ENCODE data around the gene ZNF385C. TPM values are rescaled to one million over a fixed set of nuclear protein-coding genes. Genes with fewer than 3 reads are reported as not detected.
"Not testable (repeated sequence)": the region's sequence is repeated elsewhere in the genome, so short reads cannot be mapped to it uniquely, and the experiment has no call there.

ZNF385C gene
- total RNA-seq, 4 donors from 2014 or later, result not detected

DNA sequence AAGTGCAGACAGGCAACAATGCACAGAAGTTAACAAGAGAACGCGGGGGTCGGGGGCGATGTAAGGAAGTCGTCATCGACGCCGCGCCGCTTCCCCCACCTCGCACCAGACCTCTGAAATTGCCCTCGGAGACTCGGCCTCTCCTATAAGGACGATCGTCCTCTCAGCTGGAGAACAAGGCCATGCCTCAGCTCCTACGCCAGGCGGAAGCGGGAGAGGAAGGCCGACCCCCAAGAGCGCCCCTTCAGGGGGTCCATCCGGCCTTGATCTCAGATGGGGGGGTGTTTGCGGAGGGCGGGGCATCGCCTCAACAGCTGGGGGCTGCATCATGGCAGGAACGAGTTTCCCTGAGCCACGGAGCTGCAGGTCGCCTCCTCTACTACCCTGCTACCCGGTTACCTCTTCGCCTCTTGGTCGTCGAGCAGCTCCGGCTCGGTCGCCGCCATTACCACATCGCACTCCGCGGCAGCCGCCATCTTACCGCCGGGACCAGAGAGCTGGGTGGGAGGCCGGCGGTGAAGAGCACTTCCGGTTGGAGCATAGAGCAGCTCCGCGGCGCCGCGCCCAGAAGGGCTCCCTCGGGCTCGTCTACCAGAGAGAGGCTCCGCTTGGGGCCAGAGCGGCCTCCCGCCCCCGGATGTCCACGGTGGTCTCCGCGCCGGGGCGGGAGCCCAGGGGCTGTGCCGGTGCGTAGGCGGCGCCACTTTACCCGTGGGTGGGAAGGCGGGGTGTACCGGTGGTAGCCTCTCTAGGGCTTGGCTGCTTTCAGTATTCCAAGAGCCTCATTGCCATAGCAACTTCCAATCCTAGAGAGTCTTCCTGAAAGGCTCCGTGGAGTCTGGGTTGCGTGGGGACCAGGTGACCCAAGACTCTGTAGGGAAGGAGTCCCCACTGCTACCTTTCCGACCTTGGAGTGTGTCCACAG, 81.1 kb downstream of the ZNF385C start, which contains the start of gene DNAJC7:
DNAJC7 (minus strand) TSS at position 499 of the 925 bp plus-strand sequence; CDS start at position 476, 23 bp downstream.
- Histone ChIP-seq H3K4me1 (peaks cover 0 to 75% (median 43%) of the 10 kb centered on the region in 3 donors), H3K9me3 (no peaks in the 10 kb centered on the region), H3K27ac (peak within 1 kb of the TSS; percentile 81 to 95 (median 90)), H3K27me3 (no peaks in the 10 kb centered on the region), H3K36me3 (peaks cover 0 to 7% of the 10 kb centered on the region in 2 donors), H3K4me3 (peak within 1 kb of the TSS; percentile 83 to 87)
- TF ChIP-seq, protein P1, sequence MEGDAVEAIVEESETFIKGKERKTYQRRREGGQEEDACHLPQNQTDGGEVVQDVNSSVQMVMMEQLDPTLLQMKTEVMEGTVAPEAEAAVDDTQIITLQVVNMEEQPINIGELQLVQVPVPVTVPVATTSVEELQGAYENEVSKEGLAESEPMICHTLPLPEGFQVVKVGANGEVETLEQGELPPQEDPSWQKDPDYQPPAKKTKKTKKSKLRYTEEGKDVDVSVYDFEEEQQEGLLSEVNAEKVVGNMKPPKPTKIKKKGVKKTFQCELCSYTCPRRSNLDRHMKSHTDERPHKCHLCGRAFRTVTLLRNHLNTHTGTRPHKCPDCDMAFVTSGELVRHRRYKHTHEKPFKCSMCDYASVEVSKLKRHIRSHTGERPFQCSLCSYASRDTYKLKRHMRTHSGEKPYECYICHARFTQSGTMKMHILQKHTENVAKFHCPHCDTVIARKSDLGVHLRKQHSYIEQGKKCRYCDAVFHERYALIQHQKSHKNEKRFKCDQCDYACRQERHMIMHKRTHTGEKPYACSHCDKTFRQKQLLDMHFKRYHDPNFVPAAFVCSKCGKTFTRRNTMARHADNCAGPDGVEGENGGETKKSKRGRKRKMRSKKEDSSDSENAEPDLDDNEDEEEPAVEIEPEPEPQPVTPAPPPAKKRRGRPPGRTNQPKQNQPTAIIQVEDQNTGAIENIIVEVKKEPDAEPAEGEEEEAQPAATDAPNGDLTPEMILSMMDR (IDR thresholded peaks at IDR 0.05), result peak in 1 of 4 experiments; percentile 54
- TF ChIP-seq POLR2AphosphoS5 (IDR thresholded peaks at IDR 0.05) (peak; percentile 44), POLR2A (IDR thresholded peaks at IDR 0.05) (peak; percentile 47 to 50), EP300 (IDR thresholded peaks at IDR 0.05) (no peak)
- ATAC-seq, result peak; percentile 94
- WGBS, 2 donors (ENCODE audit: low coverage in 1 of 2), result 0% methylated on average over 19 of the region's 70 CpGs; no CpG with 5 or more reads in 1 of the 2 donors

DNA sequence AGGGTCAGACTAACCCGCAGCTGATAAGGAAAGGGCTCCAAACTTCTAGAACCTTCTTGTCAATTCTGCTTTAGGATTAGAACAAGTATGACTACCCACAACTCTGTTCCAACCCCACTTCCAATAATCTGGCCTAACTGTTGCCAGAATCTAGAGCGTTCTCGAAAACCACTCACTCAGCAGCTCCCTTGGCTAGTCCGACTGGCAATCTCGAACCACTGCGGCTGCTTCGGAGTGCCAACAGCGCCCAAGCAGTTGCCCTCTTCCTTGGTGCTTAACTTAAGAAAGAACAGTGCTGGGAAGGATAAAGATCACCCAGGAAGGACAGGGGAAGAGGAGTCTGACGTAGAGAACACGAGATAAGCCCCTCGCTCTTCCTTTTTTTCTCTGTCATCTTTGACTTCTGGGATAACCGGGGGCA, 81.9 kb downstream of the ZNF385C start:
- 3 to 40% methylated on average over 1 to 12 of the region's 12 CpGs for WGBS, 2 donors (ENCODE audit: low coverage in 1 of 2)
- peak overlapping the region; percentile 83 to 87 for H3K4me3 ChIP-seq
- peak overlapping the region; percentile 81 to 95 (median 90) for H3K27ac ChIP-seq
- peaks cover 0 to 80% (median 44%) of the 10 kb centered on the region in 3 donors for H3K4me1 ChIP-seq
- H3K36me3 ChIP-seq, result no peaks in the 10 kb centered on the region
- H3K9me3 ChIP-seq, result no peaks in the 10 kb centered on the region
- ATAC-seq, result no peak
- TF ChIP-seq POLR2AphosphoS5 (IDR thresholded peaks at IDR 0.05) (no peak), EP300 (IDR thresholded peaks at IDR 0.05) (no peak), POLR2A (IDR thresholded peaks at IDR 0.05) (no peak)
- TF ChIP-seq, protein P1 (IDR thresholded peaks at IDR 0.05), result no peak
- no peaks in the 10 kb centered on the region for H3K27me3 ChIP-seq

DNA sequence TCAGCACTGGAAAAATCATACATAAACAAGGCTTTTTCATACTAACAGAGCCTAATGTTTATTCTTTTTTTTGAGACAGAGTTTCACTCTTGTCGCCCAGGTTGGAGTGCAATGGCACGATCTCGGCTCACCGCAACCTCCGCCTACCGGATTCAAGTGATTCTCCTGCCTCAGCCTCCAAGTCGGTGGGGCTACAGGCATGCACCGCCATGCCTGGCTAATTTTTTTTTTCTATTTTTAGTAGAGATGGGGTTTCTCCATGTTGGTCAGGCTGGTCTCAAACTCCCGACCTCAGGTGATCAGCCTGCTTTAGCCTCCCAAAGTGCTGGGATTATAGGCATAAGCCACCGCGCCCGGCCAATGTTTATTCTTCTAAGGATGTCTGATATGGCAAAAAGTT, 84.5 kb downstream of the ZNF385C start:
- 83 to 93% methylated on average over 10 to 12 of the region's 12 CpGs for WGBS, 2 donors (ENCODE audit: low coverage in 1 of 2)
- not testable (repeated sequence) for ATAC-seq

DNA sequence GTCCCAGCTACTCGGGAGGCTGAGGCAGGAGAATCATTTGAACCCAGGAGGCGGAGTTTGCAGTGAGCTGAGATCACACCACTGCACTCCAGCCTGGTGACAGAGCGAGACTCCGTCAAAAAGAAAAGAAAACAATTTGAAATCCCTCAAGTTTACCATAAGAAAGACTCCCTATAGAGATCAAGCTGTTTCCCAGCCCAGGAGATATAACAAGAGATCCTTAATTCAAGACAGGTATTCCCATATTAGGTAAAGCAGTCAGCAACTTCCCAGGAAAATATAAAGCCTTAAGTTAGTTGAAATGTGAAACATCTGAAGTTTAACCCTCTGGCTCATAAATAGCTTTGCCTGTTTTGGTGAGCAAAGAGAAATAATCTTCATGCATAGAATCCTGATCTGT, 85.9 kb downstream of the ZNF385C start:
- not testable (repeated sequence) for H3K36me3 ChIP-seq, H3K27me3 ChIP-seq, H3K4me3 ChIP-seq, ATAC-seq, H3K9me3 ChIP-seq, H3K27ac ChIP-seq
- WGBS, 2 donors (ENCODE audit: low coverage in 1 of 2), result 73 to 74% methylated on average over 3 to 4 of the region's 4 CpGs
- H3K4me1 ChIP-seq, result peaks cover 0 to 86% (median 48%) of the 10 kb centered on the region in 3 donors

More for the DNA sequence above, 84.5 kb downstream of the ZNF385C start:
- H3K4me3 ChIP-seq, H3K36me3 ChIP-seq, H3K27me3 ChIP-seq, H3K9me3 ChIP-seq: not testable (repeated sequence)
- Histone ChIP-seq H3K4me1 (peaks cover 0 to 88% (median 48%) of the 10 kb centered on the region in 3 donors), H3K27ac (peak overlapping the region in 2 of 4 donors; percentile 3 to 33)

GRCh38 chr17:42010898-42011516, 87.3 kb downstream of the ZNF385C start:
- Histone ChIP-seq H3K4me3 (no peak overlapping the region), H3K4me1 (peaks cover 0 to 91% (median 47%) of the 10 kb centered on the region in 3 donors), H3K27ac (no peak overlapping the region), H3K9me3 (no peaks in the 10 kb centered on the region), H3K36me3 (no peaks in the 10 kb centered on the region), H3K27me3 (no peaks in the 10 kb centered on the region)
- WGBS, 2 donors (ENCODE audit: low coverage in 1 of 2), result 77 to 87% methylated on average over 3 of the region's 3 CpGs
- no peak for ATAC-seq
- TF ChIP-seq POLR2AphosphoS5 (IDR thresholded peaks at IDR 0.05) (no peak), POLR2A (IDR thresholded peaks at IDR 0.05) (no peak), EP300 (IDR thresholded peaks at IDR 0.05) (no peak)

DNA sequence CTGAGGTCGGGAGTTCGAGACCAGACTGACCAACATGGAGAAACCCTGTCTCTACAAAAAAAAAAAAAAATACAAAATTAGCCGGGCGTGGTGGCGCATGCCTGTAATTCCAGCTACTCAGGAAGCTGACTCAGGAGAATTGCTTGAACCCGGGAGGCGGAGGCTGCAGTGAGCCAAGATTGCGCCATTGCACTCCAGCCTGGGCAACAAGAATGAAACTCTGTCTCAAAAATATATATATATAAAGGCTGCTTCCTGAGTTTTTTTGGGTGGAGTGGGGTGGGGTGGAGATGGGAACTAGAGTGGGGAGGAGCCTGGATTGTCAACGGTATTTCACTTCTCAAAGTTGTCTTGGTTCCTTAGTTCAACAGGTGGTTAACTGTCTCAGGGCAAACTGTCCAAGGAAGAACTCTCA, 88.0 kb downstream of the ZNF385C start:
- not testable (repeated sequence) for ATAC-seq, H3K36me3 ChIP-seq, H3K9me3 ChIP-seq, H3K27me3 ChIP-seq, H3K4me3 ChIP-seq, H3K27ac ChIP-seq
- H3K4me1 ChIP-seq, result peaks cover 0 to 91% (median 39%) of the 10 kb centered on the region in 3 donors
- WGBS, 2 donors (ENCODE audit: low coverage in 1 of 2), result 57 to 66% methylated on average over 7 to 9 of the region's 9 CpGs
